Esophagus squamous epithelium (tissue), 5 donors: ENCODE data around the gene ZNF446. TPM values are rescaled to one million over a fixed set of nuclear protein-coding genes. Genes with fewer than 3 reads are reported as not detected.

ENCODE experiments used
- DNase-seq: peaks from one replicate; lab custom pipeline; 2025; lab: John Stamatoyannopoulos, UW
- H3K27ac ChIP-seq, 4 donors: fragments of 200-600 bp; sonication (generic); one replicate each; pipeline ENCODE4 v1.5.1; 2016 to 2019; ENCODE audit warnings: mild to moderate bottlenecking in 1 of 4
- H3K27me3 ChIP-seq, 4 donors: fragments of 200-600 bp; sonication (generic); 1 replicate in 3 of 4; 2 replicates in 1 of 4; pipeline versions ENCODE4 v1.5.1 to v1.6.0; 2017 to 2021; ENCODE audit warnings: antibody characterized with exemption in 1 of 4
- H3K36me3 ChIP-seq, 3 donors: fragments of 200-600 bp; sonication (generic); one replicate each; pipeline ENCODE4 v1.5.1; 2016 to 2019
- H3K4me1 ChIP-seq, 3 donors: fragments of 200-600 bp; sonication (generic); one replicate each; pipeline ENCODE4 v1.5.1; 2017 to 2019
- H3K4me3 ChIP-seq, 4 donors: fragments of 200-600 bp; sonication (generic); 1 replicate in 3 of 4; 2 replicates in 1 of 4; pipeline ENCODE4 v1.5.1; 2016 to 2019; ENCODE audit warnings: mild to moderate bottlenecking in 2 of 4, moderate library complexity in 1 of 4
- H3K9me3 ChIP-seq, 3 donors: fragments of 200-600 bp; sonication (generic); one replicate each; pipeline ENCODE4 v1.5.1; 2016 to 2019
- CTCF ChIP-seq, 6 experiments: fragments of 450-650 bp in 4 of 6; fragments of 200-600 bp in 2 of 6; sonication (generic) in 2 of 6; IDR thresholded peaks; one replicate each; pipeline ENCODE4 v1.5.1; 2016 to 2019; ENCODE audit warnings: antibody characterized with exemption in 6 of 6, mild to moderate bottlenecking in 4 of 6, moderate library complexity in 4 of 6
- POLR2A ChIP-seq, 4 donors: fragments of 450-650 bp; IDR thresholded peaks; one replicate each; pipeline ENCODE4 v1.6.1; 2017; ENCODE audit warnings: antibody characterized with exemption in 4 of 4, mild to moderate bottlenecking in 4 of 4, moderate library complexity in 3 of 4
- WGBS, 2 donors: methylation state at CpG; one replicate each; pipeline ENCODE4 v1.1.5; 2018; 5-methylcytosine and 5-hydroxymethylcytosine counted together
- intact Hi-C: fragments of 100-400 bp; cut with DNase I; formaldehyde crosslinking; loops from one replicate; pipeline ENCODE4 v1.15.0; 2022
- total RNA-seq, 4 donors: library from RNA; depleted of rRNA; stranded (reverse); fragments of >200 nt; gene quantifications; one replicate each; pipeline ENCODE4 v1.1.0, GENCODE V29; 2016
- donor health status: DM: yes; HTN: yes; CAD: no.

ZNF446 gene
- total RNA-seq, 4 donors from 2014 or later: 6.0 to 13.3 (median 12.1) TPM

- WGBS, 2 donors: 90% methylated on average over 7 to 12 of the region's 25 CpGs
- no peaks in the 10 kb centered on the region for H3K27me3 ChIP-seq
- DNase-seq: no peak
- no peak for TF ChIP-seq CTCF (IDR thresholded peaks at IDR 0.05)
- no peak for TF ChIP-seq POLR2A (IDR thresholded peaks at IDR 0.05)
- no peak overlapping the region for H3K27ac ChIP-seq
- H3K4me1 ChIP-seq: peaks cover 30 to 68% (median 41%) of the 10 kb centered on the region in 3 donors
- H3K36me3 ChIP-seq: peaks cover 0 to 22% (median 14%) of the 10 kb centered on the region in 3 donors
- H3K4me3 ChIP-seq: no peak overlapping the region
- no peaks in the 10 kb centered on the region for H3K9me3 ChIP-seq
- intact Hi-C loops: no loop called here
These were observed 40.2 kb downstream of the ZNF446 start for GRCh38 chr19:58516246-58516836.

- intact Hi-C loops: no loop called here
- H3K27me3 ChIP-seq: no peaks in the 10 kb centered on the region
- TF ChIP-seq CTCF (IDR thresholded peaks at IDR 0.05): no peak
- no peak for TF ChIP-seq POLR2A (IDR thresholded peaks at IDR 0.05)
- H3K4me1 ChIP-seq: peaks cover 30 to 68% (median 41%) of the 10 kb centered on the region in 3 donors
- H3K27ac ChIP-seq: peak overlapping the region; percentile 94 to 99 (median 96)
- H3K36me3 ChIP-seq: peaks cover 0 to 22% (median 14%) of the 10 kb centered on the region in 3 donors
- DNase-seq: no peak
- peak overlapping the region in 1 of 4 donors; percentile 92 for H3K4me3 ChIP-seq
- WGBS, 2 donors: 89 to 93% methylated on average over 17 to 31 of the region's 65 CpGs
- no peaks in the 10 kb centered on the region for H3K9me3 ChIP-seq
These were observed 41.0 kb downstream of the ZNF446 start for GRCh38 chr19:58516964-58517833.

DNA sequence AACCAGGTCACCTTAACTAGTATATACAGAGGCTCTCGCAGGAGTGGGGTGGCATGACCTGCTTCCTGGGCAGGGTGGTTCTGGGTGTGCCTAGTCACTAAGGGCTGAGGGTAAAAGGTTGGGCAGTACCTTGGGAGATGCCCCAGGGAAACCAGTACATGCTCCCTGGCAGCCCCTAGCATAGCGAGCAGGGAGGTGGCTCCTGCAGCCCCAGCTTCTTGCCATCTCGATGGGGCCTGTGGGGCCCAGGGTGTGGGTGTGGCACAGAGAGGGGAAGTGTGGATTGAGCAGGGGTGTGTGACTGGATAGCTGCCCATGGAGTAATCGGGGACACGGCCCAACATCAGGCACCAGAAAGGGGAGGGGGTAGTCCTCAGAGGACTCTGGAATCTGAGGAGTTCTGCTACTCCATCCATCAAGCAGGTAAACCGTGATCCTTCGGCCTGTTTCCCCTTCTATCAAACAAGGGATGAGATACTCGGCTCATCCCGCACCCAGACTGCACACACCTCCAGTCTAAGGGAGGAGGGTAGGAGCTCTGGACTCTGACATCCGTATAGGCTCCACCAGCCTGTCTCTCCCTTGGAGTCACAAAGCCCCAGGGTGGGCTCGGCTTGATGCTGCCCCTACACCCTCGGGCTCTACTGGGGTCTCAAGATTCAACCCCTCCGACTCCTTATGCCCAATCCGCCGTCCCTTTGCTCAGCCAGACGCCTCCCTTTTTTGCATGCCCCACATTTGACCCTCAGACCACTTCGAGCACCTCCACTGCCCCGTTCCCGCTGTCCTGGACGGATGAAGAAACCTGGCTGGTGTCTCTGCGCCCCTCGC lies 42.3 kb downstream of the ZNF446 start:
- TF ChIP-seq POLR2A (IDR thresholded peaks at IDR 0.05) (no peak), CTCF (IDR thresholded peaks at IDR 0.05) (peak in 3 of 6 experiments; percentile 52 to 67 (median 58))
- Histone ChIP-seq H3K9me3 (no peaks in the 10 kb centered on the region), H3K27ac (peak overlapping the region; percentile 94 to 99 (median 96)), H3K27me3 (no peaks in the 10 kb centered on the region), H3K4me3 (peak overlapping the region; percentile 78 to 92 (median 80)), H3K36me3 (peaks cover 0 to 22% (median 14%) of the 10 kb centered on the region in 3 donors), H3K4me1 (peaks cover 29 to 64% (median 38%) of the 10 kb centered on the region in 3 donors)
- no peak for DNase-seq
- WGBS, 2 donors: 4 to 8% methylated on average over 10 to 18 of the region's 22 CpGs
- intact Hi-C loops: no loop called here

DNA sequence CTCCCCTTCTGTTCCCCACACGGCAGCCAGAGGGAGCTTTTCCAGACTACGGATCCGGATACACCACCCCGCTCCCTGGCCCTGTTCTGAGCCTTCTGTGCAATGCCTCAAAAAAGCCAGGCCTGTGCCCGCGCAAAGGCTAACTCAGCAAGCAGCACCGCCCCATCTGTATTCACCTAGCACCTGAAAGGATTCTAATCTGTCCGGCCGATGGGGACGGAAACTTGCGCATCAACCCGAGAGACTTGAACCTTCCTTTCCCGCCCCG lies 42.9 kb downstream of the ZNF446 start:
- Histone ChIP-seq H3K27ac (peak overlapping the region; percentile 94 to 99 (median 96)), H3K4me1 (peaks cover 25 to 58% (median 34%) of the 10 kb centered on the region in 3 donors), H3K27me3 (no peaks in the 10 kb centered on the region), H3K9me3 (no peaks in the 10 kb centered on the region), H3K36me3 (peaks cover 0 to 22% (median 14%) of the 10 kb centered on the region in 3 donors), H3K4me3 (peak overlapping the region; percentile 78 to 92 (median 80))
- WGBS, 2 donors: 0% methylated on average over 7 of the region's 14 CpGs; no CpG with 5 or more reads in 1 of the 2 donors
- intact Hi-C loops: no loop called here
- no peak for DNase-seq
- TF ChIP-seq POLR2A (IDR thresholded peaks at IDR 0.05) (no peak), CTCF (IDR thresholded peaks at IDR 0.05) (peak in 2 of 6 experiments; percentile 72 to 77)
